CD14-positive monocyte (primary cell): ENCODE results near the gene ABHD5. TPM values are rescaled to one million over a fixed set of nuclear protein-coding genes. Genes with fewer than 3 reads are reported as not detected.

ENCODE experiments used
- DNase-seq, 3 donors: peaks; one replicate each; pipeline ENCODE4 v3.0.0-alpha.2; 2011 to 2022
- H2AFZ ChIP-seq: 2 replicates; pipeline ENCODE4 v1.6.0; 2012; ENCODE audit warnings: mild to moderate bottlenecking, low read depth, low read length, inconsistent platforms; ENCODE audit not compliant: insufficient read depth, poor library complexity, severe bottlenecking
- H3K27ac ChIP-seq, 2 donors: 1 replicate in 1 of 2; 2 replicates in 1 of 2; pipeline ENCODE4 v1.5.1; 2012 to 2013; ENCODE audit warnings: low read length in 2 of 2, control low read depth in 1 of 2, inconsistent platforms in 1 of 2, low read depth in 1 of 2, mild to moderate bottlenecking in 1 of 2
- H3K27me3 ChIP-seq, 2 donors: one replicate each; pipeline versions ENCODE4 v1.6.0 to v1.6.1; 2011 to 2013; ENCODE audit warnings: low read length in 2 of 2; ENCODE audit not compliant: control insufficient read depth in 2 of 2, insufficient read depth in 2 of 2
- H3K36me3 ChIP-seq, 2 donors: replicated peaks in 1 of 2; 1 replicate in 1 of 2; 2 replicates in 1 of 2; pipeline versions ENCODE4 v1.5.1 to v1.6.1; 2012 to 2013; ENCODE audit warnings: low read length in 2 of 2, control low read depth in 1 of 2, inconsistent platforms in 1 of 2, mild to moderate bottlenecking in 1 of 2; ENCODE audit not compliant: insufficient read depth in 2 of 2, control insufficient read depth in 1 of 2
- H3K4me1 ChIP-seq, 2 donors: 1 replicate in 1 of 2; 2 replicates in 1 of 2; pipeline versions ENCODE4 v1.5.1 to v1.6.1; 2012 to 2013; ENCODE audit warnings: low read length in 2 of 2, control low read depth in 1 of 2, inconsistent platforms in 1 of 2, mild to moderate bottlenecking in 1 of 2, moderate library complexity in 1 of 2; ENCODE audit not compliant: insufficient read depth in 2 of 2, control insufficient read depth in 1 of 2
- H3K4me2 ChIP-seq: replicated peaks from 2 replicates; pipeline ENCODE3; 2012; ENCODE audit warnings: low read length, moderate library complexity, mild to moderate bottlenecking; ENCODE audit not compliant: poor library complexity, severe bottlenecking; ENCODE audit errors: extremely low read depth
- H3K4me3 ChIP-seq, 3 experiments: fragments of 200-600 bp in 1 of 3; sonication (generic) in 1 of 3; replicated peaks in 1 of 3; 1 replicate in 2 of 3; 2 replicates in 1 of 3; pipeline ENCODE4 v1.5.1; 2011 to 2013; ENCODE audit warnings: low read length in 3 of 3, mild to moderate bottlenecking in 3 of 3, control low read depth in 2 of 3, low read depth in 2 of 3, inconsistent platforms in 1 of 3, moderate library complexity in 1 of 3
- H3K79me2 ChIP-seq: 2 replicates; pipeline ENCODE4 v1.6.0; 2012; ENCODE audit warnings: mild to moderate bottlenecking, control low read depth, inconsistent platforms, low read length, moderate library complexity; ENCODE audit not compliant: insufficient read depth
- H3K9ac ChIP-seq: 2 replicates; pipeline ENCODE4 v1.6.0; 2017; ENCODE audit warnings: low read length, mild to moderate bottlenecking; ENCODE audit not compliant: insufficient read depth, poor library complexity, severe bottlenecking
- H3K9me3 ChIP-seq, 2 donors: replicated peaks in 1 of 2; 1 replicate in 1 of 2; 2 replicates in 1 of 2; pipeline versions ENCODE4 v1.5.1 to v1.6.1; 2012 to 2013; ENCODE audit warnings: low read length in 2 of 2, control low read depth in 1 of 2; ENCODE audit not compliant: control insufficient read depth in 1 of 2, insufficient read depth in 1 of 2
- H4K20me1 ChIP-seq: 2 replicates; pipeline ENCODE4 v1.6.0; 2012; ENCODE audit warnings: mild to moderate bottlenecking, low read length, control low read depth, moderate library complexity; ENCODE audit not compliant: insufficient read depth
- H3K27ac Mint-ChIP-seq, 7 donors: one replicate each; pipeline ENCODE4 v1.8.0; 2020; ENCODE audit warnings: mild to moderate bottlenecking in 7 of 7, mixed read lengths in 7 of 7, moderate library complexity in 6 of 7, inconsistent platforms in 2 of 7
- H3K27me3 Mint-ChIP-seq, 3 donors: one replicate each; pipeline ENCODE4 v1.8.0; 2021 to 2022; ENCODE audit warnings: low read depth in 3 of 3, mild to moderate bottlenecking in 3 of 3, mixed read lengths in 3 of 3, moderate library complexity in 3 of 3, inconsistent platforms in 1 of 3
- H3K36me3 Mint-ChIP-seq, 2 donors: one replicate each; pipeline ENCODE4 v1.8.0; 2020; ENCODE audit warnings: mixed read lengths in 2 of 2, inconsistent platforms in 1 of 2, mild to moderate bottlenecking in 1 of 2
- H3K4me1 Mint-ChIP-seq: one replicate; pipeline ENCODE4 v1.8.0; 2020; ENCODE audit warnings: mild to moderate bottlenecking, mixed read lengths
- H3K4me3 Mint-ChIP-seq, 2 donors: one replicate each; pipeline ENCODE4 v1.8.0; 2020; ENCODE audit warnings: mild to moderate bottlenecking in 2 of 2, mixed read lengths in 2 of 2, moderate library complexity in 1 of 2
- H3K9me3 Mint-ChIP-seq, 7 donors: one replicate each; pipeline ENCODE4 v1.8.0; 2020 to 2022; ENCODE audit warnings: mixed read lengths in 7 of 7, mild to moderate bottlenecking in 6 of 7, moderate library complexity in 6 of 7, inconsistent platforms in 2 of 7
- WGBS: methylation state at CpG from one replicate; pipeline ENCODE4 v1.1.5; 2013; ENCODE audit warnings: missing lambda C conversion rate; ENCODE audit not compliant: insufficient coverage; 5-methylcytosine and 5-hydroxymethylcytosine counted together
- intact Hi-C, 2 donors: fragments of 100-400 bp; cut with micrococcal nuclease; formaldehyde crosslinking; loops; one replicate each; pipeline versions ENCODE4 v1.15.0 to v1.15.1; 2023
- polyA minus RNA-seq: library from RNA; depleted of rRNA, polyadenylated mRNA; stranded (reverse); fragments of >200 nt; gene quantifications from 2 replicates; pipeline ENCODE4 v1.2.3, GENCODE V29; 2012
- polyA plus RNA-seq, 3 donors: library from polyadenylated mRNA; depleted of rRNA in 1 of 3; unstranded in 2 of 3; stranded (reverse) in 1 of 3; fragments of 300-500 nt in 2 of 3; fragments of >200 nt in 1 of 3; fragmentation: Illumina TruSeq in 2 of 3; gene quantifications; 1 replicate in 2 of 3; 2 replicates in 1 of 3; pipeline ENCODE4 v1.2.3, GENCODE V29; 2012 to 2021
- total RNA-seq, 12 experiments: library from RNA in 1 of 12; stranded (reverse) in 1 of 12; fragments of 120-200 nt in 1 of 12; gene quantifications; one replicate each; pipeline ENCODE4 v1.2.4 and lab custom pipeline; 2013 to 2026; ENCODE audit warnings: mixed read lengths in 6 of 12, inconsistent platforms in 1 of 12
- TF ChIP-seq, protein P1 (sequence below): fragments of 200-600 bp; IDR thresholded peaks from one replicate; pipeline ENCODE4 v1.8.0; 2022; ENCODE audit warnings: antibody characterized with exemption, mild to moderate bottlenecking

The ABHD5 gene
- 58.8 TPM for total RNA-seq (2013)
- 10 to 100 TPM; 32.9 to 40.0 (median 34.5) TPM for polyA plus RNA-seq
- 31.6 and 34.8 TPM in 2 replicates for polyA minus RNA-seq
- 47.5 to 299 (median 196) reads per million in 11 experiments for total RNA-seq (lab: John Stamatoyannopoulos, UW)

DNA sequence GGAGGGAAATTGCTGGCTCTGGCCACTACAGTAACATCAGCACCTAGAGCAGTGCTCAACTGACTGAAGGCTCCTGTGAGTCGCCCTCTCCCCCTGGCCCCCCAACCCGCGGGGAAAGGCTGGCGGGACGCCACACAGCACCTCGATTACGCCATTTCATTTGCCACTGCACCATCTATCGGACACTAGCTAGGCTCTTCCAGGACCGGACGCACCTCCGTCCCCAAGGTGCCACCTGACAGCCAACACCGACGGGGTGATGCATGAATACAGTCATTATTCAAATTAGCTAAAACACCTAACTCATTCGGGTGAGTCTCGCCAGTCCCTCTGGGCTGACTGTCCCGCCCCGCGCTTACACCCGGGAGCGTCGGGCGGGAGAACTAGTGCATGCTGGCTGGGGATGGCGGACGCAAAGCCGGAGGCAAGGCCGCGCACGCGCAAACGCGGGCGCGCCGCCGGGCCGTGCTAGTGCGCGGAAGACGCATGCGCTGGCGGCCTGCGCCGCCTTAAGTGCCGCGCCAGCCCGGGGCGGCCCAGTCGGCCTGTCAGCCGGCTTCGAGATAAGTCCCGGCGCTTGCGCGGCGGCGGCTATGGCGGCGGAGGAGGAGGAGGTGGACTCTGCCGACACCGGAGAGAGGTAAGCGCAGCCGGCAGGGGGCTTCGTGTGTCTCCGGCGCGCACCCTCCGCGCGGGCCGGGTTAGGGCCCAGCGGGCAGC is at the start of gene ABHD5:
Gene ABHD5, plus strand, starts transcription at position 539 of the 720 bp plus-strand sequence. Its CDS starts 55 bp downstream, at position 594.
- Histone ChIP-seq H3K4me2 (peak within 1 kb of the TSS; percentile 91), H3K79me2 (peaks cover 46% of the 10 kb centered on the region), H3K9ac (peak within 1 kb of the TSS; percentile 91), H3K9me3 (no peaks in the 10 kb centered on the region), H4K20me1 (peaks cover 10% of the 10 kb centered on the region), H2AFZ (peak within 1 kb of the TSS; percentile 99), H3K4me3 (peak within 1 kb of the TSS; percentile 77 to 91 (median 90)), H3K27ac (peak within 1 kb of the TSS; percentile 76 to 84), H3K36me3 (no peaks in the 10 kb centered on the region), H3K4me1 (peaks cover 37 to 50% of the 10 kb centered on the region in 2 donors), H3K27me3 (no peaks in the 10 kb centered on the region)
- Mint-ChIP-seq H3K4me1 (peaks cover 45% of the 10 kb centered on the region), H3K27me3 (peaks cover 0 to 7% (median 5%) of the 10 kb centered on the region in 3 donors), H3K9me3 (peaks cover 0 to 3% (median 0%) of the 10 kb centered on the region in 7 donors), H3K27ac (peak within 1 kb of the TSS; percentile 86 to 94 (median 91)), H3K4me3 (peak within 1 kb of the TSS; percentile 88 to 93), H3K36me3 (peaks cover 2 to 4% of the 10 kb centered on the region in 2 donors)
- WGBS = under 1% methylated on average over 71 of the region's 71 CpGs
- intact Hi-C loops = loop anchor here (1.0 to 10.0 kb wide), 3 partner anchors 19 to 406 kb away; partner anchors contain the start of genes ANO10 (in 1 of the 2) and SNRK (in 1 of the 2)
- TF ChIP-seq, protein P1, sequence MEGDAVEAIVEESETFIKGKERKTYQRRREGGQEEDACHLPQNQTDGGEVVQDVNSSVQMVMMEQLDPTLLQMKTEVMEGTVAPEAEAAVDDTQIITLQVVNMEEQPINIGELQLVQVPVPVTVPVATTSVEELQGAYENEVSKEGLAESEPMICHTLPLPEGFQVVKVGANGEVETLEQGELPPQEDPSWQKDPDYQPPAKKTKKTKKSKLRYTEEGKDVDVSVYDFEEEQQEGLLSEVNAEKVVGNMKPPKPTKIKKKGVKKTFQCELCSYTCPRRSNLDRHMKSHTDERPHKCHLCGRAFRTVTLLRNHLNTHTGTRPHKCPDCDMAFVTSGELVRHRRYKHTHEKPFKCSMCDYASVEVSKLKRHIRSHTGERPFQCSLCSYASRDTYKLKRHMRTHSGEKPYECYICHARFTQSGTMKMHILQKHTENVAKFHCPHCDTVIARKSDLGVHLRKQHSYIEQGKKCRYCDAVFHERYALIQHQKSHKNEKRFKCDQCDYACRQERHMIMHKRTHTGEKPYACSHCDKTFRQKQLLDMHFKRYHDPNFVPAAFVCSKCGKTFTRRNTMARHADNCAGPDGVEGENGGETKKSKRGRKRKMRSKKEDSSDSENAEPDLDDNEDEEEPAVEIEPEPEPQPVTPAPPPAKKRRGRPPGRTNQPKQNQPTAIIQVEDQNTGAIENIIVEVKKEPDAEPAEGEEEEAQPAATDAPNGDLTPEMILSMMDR = peak; percentile 11
- DNase-seq = peak; percentile 90 to 96 (median 93)

DNA sequence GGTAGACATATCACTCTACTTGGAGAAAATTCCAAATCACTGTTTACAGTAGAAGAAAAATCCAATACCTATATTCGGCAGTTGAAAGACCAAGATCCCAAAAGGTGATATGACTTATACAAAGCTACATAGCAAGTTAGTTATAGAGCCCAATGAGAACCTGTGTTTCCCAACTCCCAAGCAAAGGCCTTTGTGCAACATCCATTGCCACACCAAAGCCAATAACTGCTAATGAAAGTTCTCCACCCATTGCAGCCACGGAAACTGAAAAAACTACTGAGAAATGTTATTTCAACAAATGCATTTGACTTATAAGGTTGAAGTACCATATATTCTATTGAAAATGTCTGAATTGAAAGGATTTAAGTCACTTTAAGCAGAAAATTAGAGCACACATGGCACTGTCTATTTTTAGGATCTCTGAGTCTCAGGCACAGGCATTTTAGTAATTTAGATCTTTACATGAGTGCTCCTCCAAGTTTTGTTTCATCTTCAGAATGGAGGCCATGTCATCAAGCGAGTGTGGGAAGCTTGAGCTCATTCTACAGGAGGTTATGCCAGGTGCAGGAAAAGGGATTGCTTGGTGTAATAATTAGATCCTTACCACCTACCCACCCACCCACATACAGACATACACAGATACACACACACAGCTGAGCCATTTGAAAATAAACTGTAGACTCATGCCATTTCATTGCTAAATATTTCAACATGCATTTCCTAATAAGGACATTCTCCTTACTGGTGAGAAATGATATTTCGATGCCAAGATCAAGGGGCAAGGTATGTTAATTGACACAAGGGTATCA is 49.2 kb upstream of the ABHD5 start:
- Histone ChIP-seq H3K27ac (peak overlapping the region; percentile 39 to 77), H2AFZ (peak overlapping the region; percentile 37), H3K9me3 (no peaks in the 10 kb centered on the region), H3K27me3 (no peaks in the 10 kb centered on the region), H3K79me2 (no peaks in the 10 kb centered on the region), H3K9ac (no peak overlapping the region), H4K20me1 (no peaks in the 10 kb centered on the region), H3K4me3 (peak overlapping the region in 1 of 3 experiments; percentile 31), H3K4me1 (peaks cover 47 to 54% of the 10 kb centered on the region in 2 donors), H3K4me2 (peak overlapping the region; percentile 52), H3K36me3 (no peaks in the 10 kb centered on the region)
- intact Hi-C loops = no loop called here
- TF ChIP-seq, protein P1 = no peak
- Mint-ChIP-seq H3K27me3 (peaks cover 0 to 1% (median 1%) of the 10 kb centered on the region in 3 donors), H3K4me3 (peak overlapping the region in 1 of 2 donors; percentile 54), H3K27ac (peak overlapping the region; percentile 78 to 96 (median 92)), H3K36me3 (no peaks in the 10 kb centered on the region), H3K9me3 (peaks cover 0 to 8% (median 2%) of the 10 kb centered on the region in 7 donors), H3K4me1 (peaks cover 42% of the 10 kb centered on the region)
- WGBS = no CpG with 5 or more reads among the region's 4 CpGs
- DNase-seq = peak in 2 of 3 donors; percentile 35 to 68
